Measurements from ENCODE around the gene LHFPL6.

LHFPL6 gene

DNA sequence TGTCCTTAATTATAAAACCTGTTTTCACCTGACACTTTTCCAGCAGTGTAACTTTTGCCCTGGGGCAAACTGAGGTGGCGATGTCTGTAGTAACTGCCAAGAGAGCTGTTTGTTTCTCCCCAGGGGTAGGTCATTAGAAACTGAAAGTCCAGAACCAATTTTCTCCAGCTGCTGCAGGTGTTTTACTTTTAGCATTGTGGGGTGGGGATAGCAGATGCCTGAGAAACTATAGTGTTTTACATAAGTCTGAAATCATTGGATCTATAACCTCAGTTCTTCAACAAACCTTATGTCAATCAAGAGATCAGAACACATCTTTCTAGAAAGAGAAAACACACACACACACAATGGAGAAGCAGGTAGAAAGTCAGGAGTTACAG, 92.7 kb downstream of the LHFPL6 start:
- no peak for DNase-seq (ENCODE audit: low spot score)

DNA sequence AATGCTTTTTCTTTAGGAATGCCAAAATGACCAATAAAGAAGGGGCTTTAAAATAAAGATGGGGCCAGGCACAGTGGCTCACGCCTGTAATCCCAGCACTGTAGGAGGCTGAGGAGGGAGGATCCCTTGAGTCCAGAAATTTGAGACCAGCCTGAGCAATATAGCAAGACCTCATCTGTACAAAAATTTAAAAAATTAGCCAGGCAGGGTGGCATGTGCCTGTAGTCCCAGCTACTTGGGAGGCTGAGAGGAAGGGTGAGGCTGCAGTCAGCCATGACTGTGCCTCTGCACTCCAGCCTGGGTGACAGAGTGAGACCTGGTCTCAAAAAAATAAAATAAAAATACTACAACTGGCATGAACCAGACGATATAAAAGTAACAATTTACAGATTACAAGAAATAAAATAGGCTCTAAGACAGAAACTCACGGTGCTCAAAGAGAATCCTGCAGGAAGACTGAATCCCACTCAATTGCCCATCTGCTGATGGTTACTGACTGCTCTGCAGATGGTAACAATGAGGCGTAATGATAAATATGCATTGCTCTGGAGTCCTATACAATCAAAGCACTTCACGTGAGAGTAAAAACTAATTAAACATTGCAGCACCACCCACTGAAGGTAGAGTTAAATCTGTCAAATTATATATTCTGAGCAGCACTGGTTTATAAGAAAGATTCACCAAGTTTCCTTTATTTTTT, 93.2 kb downstream of the LHFPL6 start:
- no peak for DNase-seq (ENCODE audit: low spot score)

DNA sequence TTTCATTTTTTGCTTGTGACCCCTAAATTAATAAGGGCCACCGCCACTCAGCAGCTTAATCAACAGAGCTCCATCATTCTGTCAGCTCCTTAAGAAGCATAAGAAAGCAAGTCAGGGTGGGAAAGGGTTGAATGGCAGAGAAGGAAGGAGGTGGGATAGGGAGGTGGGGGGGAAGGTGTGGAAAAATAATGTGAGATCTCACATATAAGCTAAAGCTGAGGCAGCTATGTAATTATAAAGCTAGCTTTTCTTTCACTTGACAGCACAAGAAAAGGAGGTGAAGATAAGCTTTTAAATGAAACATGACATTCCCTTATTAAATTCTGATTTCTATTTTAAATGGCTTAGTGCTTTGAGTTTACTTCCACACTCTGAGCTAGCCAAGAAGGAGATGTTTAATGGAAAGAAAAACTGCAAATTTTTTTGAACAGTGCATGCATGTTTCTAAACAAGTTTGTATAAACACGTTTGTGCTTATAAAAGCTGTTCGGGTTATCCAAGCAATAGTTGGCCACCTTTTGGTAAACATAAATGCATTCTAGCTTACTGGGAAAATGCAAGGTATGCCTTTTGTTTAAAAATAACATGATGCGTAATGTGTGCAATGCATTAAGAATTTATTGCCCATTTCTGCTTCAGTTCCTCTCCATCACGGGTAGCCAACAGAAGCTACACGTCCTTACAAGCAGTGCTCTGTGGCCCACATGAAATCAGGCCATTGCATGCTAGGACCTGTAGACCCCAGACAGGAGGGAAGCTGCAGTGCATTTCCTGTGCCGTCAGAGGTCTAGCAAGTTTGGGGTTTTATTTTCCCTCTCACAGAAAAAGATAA, 96.2 kb downstream of the LHFPL6 start:
- no peak for DNase-seq (ENCODE audit: low spot score)

DNA sequence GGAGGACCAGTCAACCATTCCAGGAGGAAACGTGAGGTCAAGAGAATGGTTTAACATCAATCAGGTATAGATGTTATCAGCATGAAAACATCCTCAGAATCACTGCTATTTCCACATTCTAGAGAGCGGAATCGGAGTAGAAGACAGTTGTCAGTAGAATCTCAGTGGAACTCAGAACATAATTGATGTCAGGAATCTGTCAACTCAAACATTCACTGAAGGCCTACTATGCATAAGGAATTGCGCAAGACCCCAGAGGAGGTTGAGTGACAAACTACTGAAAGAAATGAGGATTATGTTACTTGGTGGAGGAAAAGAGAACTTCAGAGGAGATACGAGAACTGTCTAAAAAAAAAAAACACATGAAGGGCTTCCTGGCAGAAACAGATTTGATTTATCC, 97.8 kb downstream of the LHFPL6 start:
- no peak for DNase-seq (ENCODE audit: low spot score)

DNA sequence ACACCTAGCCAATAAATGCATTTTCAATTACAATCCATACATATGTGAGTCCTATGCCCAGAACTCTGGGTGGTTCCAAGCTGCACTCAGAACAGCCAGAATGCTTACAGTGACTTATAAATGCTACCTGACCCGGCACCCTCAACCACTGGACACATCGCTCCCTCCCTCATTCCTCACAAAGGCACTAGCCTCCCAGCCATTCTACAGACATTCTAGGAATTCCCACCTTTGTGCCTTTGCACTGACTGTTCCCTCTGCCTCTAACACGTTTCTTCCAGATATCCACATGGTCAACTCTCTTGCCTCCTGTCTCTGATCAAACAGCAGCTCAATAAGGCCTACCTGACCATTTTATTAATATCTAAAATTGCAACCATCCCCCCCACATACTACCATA, 99.9 kb downstream of the LHFPL6 start:
- DNase-seq (ENCODE audit: low spot score): no peak

DNA sequence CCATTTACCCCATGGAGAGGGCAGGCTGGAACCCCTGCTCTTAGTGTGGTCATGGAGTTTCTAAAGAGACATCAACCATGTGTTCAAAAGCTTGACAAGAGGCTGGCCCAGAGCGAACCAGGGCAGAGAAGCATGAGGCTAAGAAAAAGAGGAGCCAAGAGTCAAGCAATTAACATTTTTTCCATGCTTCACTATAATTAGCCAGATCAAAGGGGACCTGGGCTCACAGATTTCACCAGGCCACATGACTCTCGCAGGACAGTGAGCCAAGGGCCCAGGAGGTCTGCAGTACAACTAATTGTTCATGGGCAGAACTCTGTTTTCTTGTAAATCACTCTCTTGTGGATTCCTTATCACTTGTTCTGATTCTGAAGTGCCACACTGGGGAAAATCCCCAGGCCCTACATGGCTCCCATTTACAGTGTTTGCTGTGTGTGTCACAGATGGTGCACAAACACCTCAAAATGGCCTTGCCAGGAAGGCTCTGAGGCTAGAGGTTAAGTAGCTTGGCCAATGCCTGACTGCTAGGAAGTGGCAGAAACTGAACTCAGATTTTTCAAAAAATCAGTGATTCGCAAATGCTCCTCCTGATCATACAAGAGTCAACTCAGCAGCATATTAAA, 101.2 kb downstream of the LHFPL6 start:
- no peak for DNase-seq (ENCODE audit: low spot score)

DNA sequence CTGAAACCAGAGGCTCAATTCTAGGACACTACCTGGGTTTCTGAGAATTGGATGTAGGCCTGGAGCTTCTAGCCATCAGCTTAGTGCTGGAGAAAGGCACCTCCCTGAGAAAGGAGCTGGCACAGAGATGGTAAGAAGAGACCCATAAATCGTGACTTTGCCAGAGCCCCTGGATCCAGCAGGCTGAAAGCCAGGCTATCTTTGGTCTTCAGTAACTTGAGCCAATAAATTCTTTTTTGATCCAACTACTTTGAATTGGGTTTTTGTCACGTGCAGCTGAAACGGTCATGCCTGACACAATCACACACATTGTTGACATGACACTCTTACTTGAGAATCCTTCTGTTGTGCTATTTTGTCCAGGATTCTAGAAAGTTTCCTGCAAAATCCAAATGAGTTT, 103.4 kb downstream of the LHFPL6 start:
- DNase-seq (ENCODE audit: low spot score): no peak

DNA sequence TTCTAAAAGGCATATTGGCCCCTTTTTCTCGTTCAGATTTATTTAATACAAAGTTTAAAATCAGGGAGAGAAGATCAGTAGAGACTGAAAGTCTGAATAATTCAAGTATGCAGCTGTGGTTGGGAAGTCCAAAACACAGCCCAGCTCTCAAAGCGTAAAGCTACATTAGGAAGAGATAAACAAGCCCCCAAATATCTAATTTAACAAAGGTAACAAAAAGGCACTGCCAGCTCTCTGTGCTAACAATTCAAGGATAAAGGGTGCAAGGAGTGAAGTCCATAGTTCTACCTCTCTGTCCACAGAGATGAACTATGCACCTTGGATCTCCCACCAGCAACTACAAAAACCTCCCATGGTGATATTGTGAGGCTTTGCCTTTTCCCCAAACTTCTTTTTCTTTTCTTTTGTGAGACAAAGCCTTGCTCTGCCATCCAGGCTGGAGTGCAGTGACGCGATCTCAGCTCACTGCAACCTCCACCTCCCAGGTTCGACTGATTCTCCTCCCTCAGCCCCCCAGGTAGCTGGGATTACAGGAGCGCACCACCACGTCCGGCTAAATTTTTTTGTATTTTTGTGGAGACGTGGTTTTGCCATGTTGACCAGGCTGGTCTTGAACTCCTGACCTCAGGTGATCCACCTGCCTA, 104.4 kb downstream of the LHFPL6 start:
- DNase-seq (ENCODE audit: low spot score): no peak

DNA sequence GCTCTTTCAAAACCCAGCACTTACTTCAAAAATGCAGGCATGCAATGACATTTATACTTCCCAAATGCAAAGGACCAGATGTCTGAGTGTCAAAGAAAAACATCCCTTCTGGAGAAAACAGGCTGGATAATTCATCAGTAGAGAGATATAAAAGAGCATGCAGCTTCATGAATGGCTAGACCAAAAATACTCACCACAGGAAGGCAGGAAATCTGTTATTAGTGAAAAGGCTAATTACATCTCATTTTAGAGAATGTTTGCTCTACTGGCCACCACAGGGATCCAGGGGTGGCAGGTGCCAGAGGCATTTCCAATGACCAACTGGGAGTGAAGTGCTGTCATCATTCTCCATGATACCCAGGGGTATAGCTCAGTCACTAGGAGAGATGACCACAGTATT, 106.5 kb downstream of the LHFPL6 start:
- DNase-seq (ENCODE audit: low spot score): no peak

DNA sequence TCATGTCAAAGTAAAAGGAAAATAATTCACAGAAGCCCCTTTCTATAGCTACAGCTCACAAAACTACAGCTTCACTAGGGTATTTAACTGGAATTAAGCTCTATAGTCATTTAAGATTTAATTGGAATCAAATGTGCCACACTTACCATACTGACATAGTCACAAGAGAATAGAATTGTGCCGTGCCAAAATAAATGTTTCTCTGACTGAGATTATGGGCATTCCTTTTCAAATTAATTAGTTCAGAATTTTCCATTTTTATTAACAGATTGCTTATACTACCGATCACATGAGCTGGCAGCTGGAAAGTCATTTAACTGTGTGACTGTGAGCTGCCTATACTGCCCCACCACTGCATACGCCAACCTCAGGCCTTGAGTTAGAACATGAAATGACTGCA, 108.4 kb downstream of the LHFPL6 start:
- DNase-seq (ENCODE audit: low spot score): no peak

DNA sequence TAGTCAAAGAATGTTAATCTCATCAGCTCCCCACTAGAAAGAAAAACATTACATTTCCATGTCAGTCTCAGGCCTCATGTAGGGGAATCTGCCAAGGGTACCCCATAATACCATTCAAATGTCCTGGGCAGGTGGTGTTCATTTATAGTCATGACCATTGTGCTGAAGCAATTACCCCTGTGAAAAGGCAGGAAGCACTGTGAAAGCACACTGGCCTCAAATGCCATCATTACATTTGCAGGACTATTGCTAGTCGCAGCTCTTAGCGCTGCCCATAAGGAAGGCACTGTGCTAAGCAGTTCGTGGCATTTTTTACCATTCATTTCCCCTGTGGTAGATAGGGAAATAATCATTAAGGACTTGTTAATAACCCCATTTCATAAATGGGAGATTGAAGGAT, 109.0 kb downstream of the LHFPL6 start:
- no peak for DNase-seq (ENCODE audit: low spot score)

DNA sequence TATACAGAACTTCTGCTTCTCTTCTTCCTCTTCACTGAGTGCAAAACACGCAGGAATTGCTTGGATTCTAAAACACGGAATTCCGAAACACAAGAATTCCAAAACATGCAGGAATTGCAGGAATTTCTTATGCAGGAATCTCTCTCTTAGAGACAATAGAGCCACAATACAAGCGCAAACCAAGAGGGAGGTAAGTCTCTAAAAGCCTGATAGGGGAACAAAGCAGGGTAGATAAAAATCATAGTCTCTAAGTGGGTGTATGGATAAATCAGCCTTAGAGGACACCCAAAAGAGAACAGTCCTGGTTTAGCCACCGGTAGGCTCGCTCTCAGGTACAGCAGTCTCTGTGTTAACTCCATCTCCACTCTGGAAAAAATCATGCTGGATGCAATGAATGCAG, 112.9 kb downstream of the LHFPL6 start:
- DNase-seq (ENCODE audit: low spot score): no peak

DNA sequence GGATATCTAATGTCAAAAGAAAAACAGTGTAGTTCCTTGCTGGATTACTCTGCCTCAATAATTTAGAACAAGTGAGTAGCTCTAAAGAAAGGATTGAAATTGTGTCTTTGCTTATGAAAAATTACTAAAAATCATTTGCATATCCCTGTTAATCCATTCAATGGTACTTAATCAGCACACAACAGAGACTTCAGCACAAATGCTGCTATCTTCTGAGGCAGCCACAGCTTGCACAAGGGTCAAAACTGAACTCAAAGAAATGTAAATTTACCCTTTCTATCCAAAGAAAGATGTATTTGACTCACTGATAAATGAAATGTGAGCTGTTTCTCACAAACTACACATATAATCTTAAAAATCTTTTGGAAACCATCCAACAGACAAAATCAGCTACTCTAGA, 116.2 kb downstream of the LHFPL6 start:
- DNase-seq (ENCODE audit: low spot score): no peak

DNA sequence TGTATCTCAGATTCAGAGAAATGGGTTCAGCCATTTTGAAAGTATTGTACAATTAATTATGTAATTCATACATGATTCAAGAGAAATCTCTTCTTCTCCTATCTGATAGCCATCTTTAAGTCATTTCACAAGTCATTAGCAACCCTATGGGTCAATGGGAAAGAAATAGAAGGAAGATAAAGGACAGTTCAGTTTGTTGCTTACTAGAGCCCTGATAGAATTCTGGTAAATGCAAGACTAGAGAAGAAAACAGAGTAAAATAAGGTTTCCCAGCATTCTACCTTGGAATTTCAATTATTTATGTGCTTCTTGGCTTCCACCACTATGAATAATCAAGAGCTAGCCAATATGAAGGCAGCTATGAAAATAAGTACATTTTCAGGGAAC, 117.7 kb downstream of the LHFPL6 start:
- no peak for DNase-seq (ENCODE audit: low spot score)

DNA sequence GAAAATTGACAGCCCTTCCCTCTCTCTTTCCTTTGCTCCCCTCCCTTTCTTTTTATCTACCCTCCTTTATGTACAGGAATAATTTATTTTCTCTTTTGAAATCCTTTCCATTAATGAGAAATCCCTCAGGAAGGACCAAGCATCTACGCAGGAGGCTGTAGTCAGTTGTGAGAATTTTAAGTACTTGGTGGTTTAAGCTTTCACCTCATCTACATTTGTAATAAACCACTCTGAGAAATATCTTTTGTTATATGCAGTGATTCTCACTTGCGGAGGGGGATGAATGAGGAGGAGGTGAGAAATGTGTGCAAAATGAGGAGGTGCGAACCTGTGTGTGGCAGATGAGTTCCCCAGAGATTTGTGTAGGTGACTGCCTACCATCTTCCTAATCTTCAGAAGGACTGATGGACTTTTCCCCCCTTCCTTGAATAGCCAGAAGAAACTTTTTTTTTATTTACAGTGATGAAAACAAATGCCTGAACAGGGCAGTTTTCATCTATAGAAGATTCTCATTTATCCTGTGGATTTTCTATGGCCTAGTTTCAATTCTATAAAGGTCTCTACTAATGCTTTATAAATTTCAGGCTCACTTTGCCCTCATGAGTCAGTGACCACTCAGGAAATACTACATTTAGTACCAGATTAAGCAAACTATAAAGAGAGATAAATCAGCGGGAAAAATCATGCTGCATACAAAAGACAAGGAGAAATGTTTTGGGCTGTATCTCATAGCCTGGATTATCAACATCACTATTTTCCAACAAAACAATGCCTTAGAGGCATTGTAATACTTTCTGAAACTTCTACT, 118.3 kb downstream of the LHFPL6 start:
- no peak for DNase-seq (ENCODE audit: low spot score)

DNA sequence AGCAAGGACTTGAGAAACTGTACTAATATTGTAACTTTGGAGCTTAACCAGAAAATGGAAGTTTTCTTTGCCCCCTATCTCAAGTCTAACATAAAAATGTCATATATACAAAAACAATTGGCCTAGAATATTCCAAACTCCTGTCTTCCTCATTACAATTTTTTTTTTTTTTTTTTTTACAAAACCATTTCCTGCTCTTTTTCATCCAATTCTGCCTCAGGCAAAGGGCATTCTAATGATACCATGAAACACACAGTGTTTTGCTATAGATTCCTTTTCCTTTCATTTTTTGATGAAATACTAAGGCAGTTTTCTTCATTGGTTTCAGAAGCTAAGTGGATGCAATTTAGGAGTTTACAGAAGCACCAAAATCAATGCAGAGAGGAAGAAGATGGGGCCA, 119.7 kb downstream of the LHFPL6 start:
- DNase-seq (ENCODE audit: low spot score): no peak

DNA sequence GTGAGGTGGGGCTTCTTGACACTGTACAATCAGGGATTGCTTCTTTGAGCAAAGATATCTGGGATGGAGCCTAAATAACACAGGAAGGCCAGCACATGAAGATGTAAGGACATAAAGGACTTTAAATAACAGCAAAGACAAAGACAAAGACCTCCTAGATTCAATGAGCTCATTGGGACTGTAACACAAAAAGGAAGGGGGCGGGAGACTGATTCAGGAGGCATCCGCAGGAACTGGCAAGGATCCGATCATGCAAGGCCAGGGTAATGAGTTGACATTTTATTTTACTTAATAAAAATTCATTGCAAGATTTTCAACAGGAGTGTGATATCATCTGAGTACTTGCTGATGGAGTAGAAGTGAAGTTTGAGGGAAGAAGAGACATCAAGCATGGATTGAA, 121.5 kb downstream of the LHFPL6 start:
- DNase-seq (ENCODE audit: low spot score): no peak

DNA sequence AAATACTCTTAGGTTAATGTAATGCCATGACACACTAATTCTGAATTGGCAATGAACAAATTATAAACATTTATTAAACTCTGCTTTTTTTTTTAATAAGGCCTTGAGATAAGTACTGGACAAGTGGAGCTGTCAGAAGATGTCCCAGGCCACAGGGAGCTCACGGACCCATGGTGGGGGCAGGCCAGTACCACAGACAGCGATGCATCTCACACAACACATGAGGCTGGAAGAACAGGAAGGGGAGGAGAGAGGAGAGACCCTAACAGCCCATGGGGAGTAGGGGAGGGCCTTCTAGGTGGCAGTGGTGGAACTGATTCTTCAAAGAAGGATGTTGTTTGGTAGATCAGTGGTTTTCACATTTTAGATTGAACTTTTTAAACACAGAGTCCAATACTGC, 128.4 kb downstream of the LHFPL6 start:
- no peak for DNase-seq (ENCODE audit: low spot score)

DNA sequence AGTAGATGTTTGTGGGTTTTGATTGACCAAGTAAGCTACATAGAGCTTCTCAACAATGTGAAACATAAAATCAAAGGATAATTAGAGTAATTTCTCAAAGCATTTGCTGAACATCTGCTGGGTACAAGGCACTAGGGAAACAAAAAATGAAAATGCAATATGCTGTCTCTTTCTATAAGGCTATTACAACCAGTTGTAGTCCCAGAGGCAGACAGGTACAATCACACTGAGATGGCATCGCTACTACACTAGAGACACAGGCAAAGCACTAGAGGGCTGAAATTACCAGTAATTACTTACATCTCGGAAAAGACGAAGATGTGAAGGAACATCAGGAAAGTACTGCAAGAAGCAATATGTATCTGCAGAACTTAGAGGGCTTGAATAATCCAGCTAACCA, 133.3 kb downstream of the LHFPL6 start:
- no peak for DNase-seq (ENCODE audit: low spot score)

DNA sequence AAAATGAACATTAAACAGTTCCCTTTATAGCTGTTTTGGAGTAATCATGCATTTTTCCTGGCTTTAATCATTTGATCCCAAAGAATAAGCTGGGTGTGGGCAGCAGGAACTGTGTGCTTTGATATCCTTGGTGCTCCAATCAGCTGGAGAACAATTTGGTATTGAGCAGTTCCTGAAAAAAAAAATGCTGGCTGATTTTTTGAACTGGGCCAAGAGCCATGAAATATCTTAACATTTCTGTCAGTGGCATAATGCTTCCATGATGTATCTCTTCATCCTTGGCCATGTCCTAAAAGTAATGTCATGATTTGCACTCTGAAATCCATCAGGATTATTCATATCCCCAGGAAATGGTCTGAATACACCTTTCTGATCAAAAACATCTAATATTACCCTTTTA, 134.7 kb downstream of the LHFPL6 start:
- DNase-seq (ENCODE audit: low spot score): no peak

DNA sequence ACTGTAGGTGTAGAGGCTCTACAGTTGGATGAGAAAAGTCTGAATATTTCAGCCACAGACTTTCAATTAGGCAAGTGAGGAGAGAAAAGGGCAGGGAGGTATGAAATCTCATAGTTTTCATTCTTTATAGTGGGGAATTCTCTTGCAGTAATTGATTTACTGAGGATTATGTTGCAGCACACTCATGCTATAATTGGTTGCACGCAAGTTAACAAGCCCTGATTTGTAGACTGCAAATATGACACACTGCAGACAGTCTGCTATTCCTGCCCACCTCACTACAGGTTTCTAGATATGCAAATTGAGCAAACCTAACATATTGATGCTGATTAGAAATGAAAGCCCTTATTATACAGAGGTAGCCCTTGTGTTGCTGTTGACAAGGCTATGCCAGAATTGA, 139.4 kb downstream of the LHFPL6 start:
- no peak for DNase-seq (ENCODE audit: low spot score)

DNA sequence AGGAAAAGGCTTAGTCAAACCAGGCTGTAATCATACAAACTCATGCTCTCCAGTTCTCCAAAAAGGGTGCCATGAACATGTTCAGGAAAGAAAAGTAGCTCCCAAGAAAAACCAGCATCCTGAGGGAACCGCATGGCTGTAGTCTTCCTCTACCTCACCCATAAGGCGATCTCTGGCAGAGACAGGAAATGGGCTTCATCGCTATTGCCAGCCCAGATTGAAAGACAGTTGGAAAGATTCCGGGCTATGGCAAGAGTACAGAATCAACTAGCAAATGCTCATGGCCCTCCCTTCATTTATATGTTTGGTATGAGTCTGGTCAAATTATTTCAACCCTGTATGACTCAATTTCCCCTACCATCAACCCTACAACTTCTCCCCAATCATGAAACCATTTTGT, 140.1 kb downstream of the LHFPL6 start:
- DNase-seq (ENCODE audit: low spot score): no peak
